Fibroblast of lung (primary cell): ENCODE results near the gene THOC7. TPM values are rescaled to one million over a fixed set of nuclear protein-coding genes. Genes with fewer than 3 reads are reported as not detected.
A peak's percentile ranks its signal among the peaks of the same experiment; 100 is the strongest.

Source experiments
- DNase-seq, 2 donors: peaks; one replicate each; pipeline versions ENCODE4 v3.0.0 to v3.0.0-alpha.2; 2010; ENCODE audit warnings: low read depth in 2 of 2
- H2AFZ ChIP-seq: 2 replicates; pipeline ENCODE4 v1.5.1; 2012; ENCODE audit warnings: low read length, control low read depth, inconsistent platforms
- H3K27ac ChIP-seq: 2 replicates; pipeline ENCODE4 v1.5.1; 2011; ENCODE audit warnings: low read length, control low read depth; ENCODE audit not compliant: insufficient read depth
- H3K27me3 ChIP-seq: 2 replicates; pipeline ENCODE4 v1.5.1; 2011; ENCODE audit warnings: mild to moderate bottlenecking, low read length; ENCODE audit not compliant: control insufficient read depth, insufficient read depth
- H3K36me3 ChIP-seq: 2 replicates; pipeline ENCODE4 v1.5.1; 2011; ENCODE audit warnings: low read length; ENCODE audit not compliant: control insufficient read depth, insufficient read depth
- H3K4me1 ChIP-seq: 2 replicates; pipeline ENCODE4 v1.5.1; 2011; ENCODE audit warnings: low read length; ENCODE audit not compliant: control insufficient read depth, insufficient read depth; ENCODE audit errors: extremely low read depth
- H3K4me2 ChIP-seq: 2 replicates; pipeline ENCODE4 v1.5.1; 2011; ENCODE audit warnings: low read length, control low read depth; ENCODE audit not compliant: insufficient read depth; ENCODE audit errors: extremely low read depth
- H3K4me3 ChIP-seq, 4 experiments: fragments of 200-600 bp in 1 of 4; sonication (generic) in 1 of 4; replicated peaks in 1 of 4; 2 replicates each; pipeline ENCODE4 v1.5.1; 2011 to 2016; ENCODE audit warnings: low read length in 4 of 4, low read depth in 3 of 4, mild to moderate bottlenecking in 3 of 4, control low read depth in 2 of 4, inconsistent platforms in 1 of 4, mixed read lengths in 1 of 4; ENCODE audit not compliant: insufficient read depth in 1 of 4; ENCODE audit errors: control extremely low read depth in 1 of 4
- H3K79me2 ChIP-seq: 2 replicates; pipeline ENCODE4 v1.5.1; 2012; ENCODE audit warnings: mild to moderate bottlenecking, low read length, inconsistent platforms; ENCODE audit not compliant: control insufficient read depth, insufficient read depth
- H3K9ac ChIP-seq: 2 replicates; pipeline ENCODE4 v1.5.1; 2011; ENCODE audit warnings: mild to moderate bottlenecking, low read length, control low read depth; ENCODE audit not compliant: insufficient read depth
- H3K9me3 ChIP-seq: 2 replicates; pipeline ENCODE4 v1.5.1; 2012; ENCODE audit warnings: low read depth, low read length; ENCODE audit not compliant: control insufficient read depth, insufficient read depth
- H4K20me1 ChIP-seq: 2 replicates; pipeline ENCODE4 v1.5.1; 2011; ENCODE audit warnings: low read length; ENCODE audit not compliant: control insufficient read depth, insufficient read depth; ENCODE audit errors: extremely low read depth
- CTCF ChIP-seq, 2 donors: IDR thresholded peaks in 1 of 2; conservative IDR thresholded peaks in 1 of 2; 1 replicate in 1 of 2; 2 replicates in 1 of 2; pipeline ENCODE4 v1.5.1; 2011 to 2012; ENCODE audit warnings: low read length in 2 of 2, control low read depth in 1 of 2, inconsistent platforms in 1 of 2, low read depth in 1 of 2, mild to moderate bottlenecking in 1 of 2
- EZH2 ChIP-seq: IDR thresholded peaks from 2 replicates; pipeline ENCODE4 v1.5.1; 2012; ENCODE audit warnings: low read length, control low read depth, mild to moderate bottlenecking; ENCODE audit errors: missing control alignments
- polyA plus RNA-seq, 2 donors: library from polyadenylated mRNA; depleted of rRNA in 1 of 2; stranded (reverse) in 1 of 2; unstranded in 1 of 2; fragments of >200 nt; gene quantifications; 2 replicates each; pipeline ENCODE4 v1.2.1, GENCODE V29; 2011 to 2012; ENCODE audit warnings: missing spikeins in 1 of 2
- total RNA-seq: library from RNA; depleted of rRNA; stranded (reverse); fragments of >200 nt; gene quantifications from 2 replicates; pipeline ENCODE4 v1.2.1, GENCODE V29; 2014

Gene THOC7
- total and polyA plus RNA-seq, 2 donors (not counting 1 experiment from before 2014, with no cell fraction given) = 35.3 to 103 TPM

- no peaks in the 10 kb centered on the region for H3K36me3 ChIP-seq
- H3K27me3 ChIP-seq = no peaks in the 10 kb centered on the region
- H3K4me1 ChIP-seq = peaks cover 4% of the 10 kb centered on the region
- H3K9me3 ChIP-seq = no peaks in the 10 kb centered on the region
- no peak overlapping the region for H2AFZ ChIP-seq
- H4K20me1 ChIP-seq = no peaks in the 10 kb centered on the region
- DNase-seq = peak; percentile 31 to 49
- H3K27ac ChIP-seq = no peak overlapping the region
- TF ChIP-seq EZH2 (no peak), CTCF (conservative IDR thresholded peaks at IDR 0.05 in 1 of 2, IDR thresholded peaks at IDR 0.05 in 1 of 2; ENCODE audit: low read depth in 1 of 2, low read length in 2 of 2) (no peak)
- H3K4me3 ChIP-seq = no peak overlapping the region
- no peak overlapping the region for H3K4me2 ChIP-seq
- H3K9ac ChIP-seq = no peak overlapping the region
- H3K79me2 ChIP-seq = no peaks in the 10 kb centered on the region
These were observed 49.4 kb downstream of the THOC7 start for GRCh38 chr3:63814237-63814636.

- no peaks in the 10 kb centered on the region for H3K9me3 ChIP-seq
- H3K4me3 ChIP-seq = no peak overlapping the region
- H3K36me3 ChIP-seq = no peaks in the 10 kb centered on the region
- no peak overlapping the region for H2AFZ ChIP-seq
- H3K27me3 ChIP-seq = no peaks in the 10 kb centered on the region
- H3K9ac ChIP-seq = no peak overlapping the region
- no peaks in the 10 kb centered on the region for H3K79me2 ChIP-seq
- TF ChIP-seq EZH2 (no peak), CTCF (conservative IDR thresholded peaks at IDR 0.05 in 1 of 2, IDR thresholded peaks at IDR 0.05 in 1 of 2; ENCODE audit: low read depth in 1 of 2, low read length in 2 of 2) (no peak)
- H3K27ac ChIP-seq = no peak overlapping the region
- no peak overlapping the region for H3K4me2 ChIP-seq
- DNase-seq = peak in 1 of 2 donors; percentile 59
- H3K4me1 ChIP-seq = no peaks in the 10 kb centered on the region
- H4K20me1 ChIP-seq = no peaks in the 10 kb centered on the region
These were observed 54.0 kb downstream of the THOC7 start for GRCh38 chr3:63809607-63810006.

GRCh38 chr3:63808633-63809032, 55.0 kb downstream of the THOC7 start:
- Histone ChIP-seq H3K79me2 (no peaks in the 10 kb centered on the region), H3K4me2 (no peak overlapping the region), H2AFZ (no peak overlapping the region), H3K27ac (no peak overlapping the region), H3K4me1 (no peaks in the 10 kb centered on the region), H3K27me3 (no peaks in the 10 kb centered on the region), H3K36me3 (no peaks in the 10 kb centered on the region), H3K9me3 (no peaks in the 10 kb centered on the region), H4K20me1 (no peaks in the 10 kb centered on the region), H3K4me3 (no peak overlapping the region), H3K9ac (no peak overlapping the region)
- TF ChIP-seq EZH2 (no peak), CTCF (conservative IDR thresholded peaks at IDR 0.05 in 1 of 2, IDR thresholded peaks at IDR 0.05 in 1 of 2; ENCODE audit: low read depth in 1 of 2, low read length in 2 of 2) (no peak)
- no peak for DNase-seq
